Measurements from ENCODE around the gene FIBP. TPM values are rescaled to one million over a fixed set of nuclear protein-coding genes. Genes with fewer than 3 reads are reported as not detected.

FIBP gene
- total RNA-seq, 1 donor from 2014 or later, result 115 TPM

- TF ChIP-seq, protein P1, sequence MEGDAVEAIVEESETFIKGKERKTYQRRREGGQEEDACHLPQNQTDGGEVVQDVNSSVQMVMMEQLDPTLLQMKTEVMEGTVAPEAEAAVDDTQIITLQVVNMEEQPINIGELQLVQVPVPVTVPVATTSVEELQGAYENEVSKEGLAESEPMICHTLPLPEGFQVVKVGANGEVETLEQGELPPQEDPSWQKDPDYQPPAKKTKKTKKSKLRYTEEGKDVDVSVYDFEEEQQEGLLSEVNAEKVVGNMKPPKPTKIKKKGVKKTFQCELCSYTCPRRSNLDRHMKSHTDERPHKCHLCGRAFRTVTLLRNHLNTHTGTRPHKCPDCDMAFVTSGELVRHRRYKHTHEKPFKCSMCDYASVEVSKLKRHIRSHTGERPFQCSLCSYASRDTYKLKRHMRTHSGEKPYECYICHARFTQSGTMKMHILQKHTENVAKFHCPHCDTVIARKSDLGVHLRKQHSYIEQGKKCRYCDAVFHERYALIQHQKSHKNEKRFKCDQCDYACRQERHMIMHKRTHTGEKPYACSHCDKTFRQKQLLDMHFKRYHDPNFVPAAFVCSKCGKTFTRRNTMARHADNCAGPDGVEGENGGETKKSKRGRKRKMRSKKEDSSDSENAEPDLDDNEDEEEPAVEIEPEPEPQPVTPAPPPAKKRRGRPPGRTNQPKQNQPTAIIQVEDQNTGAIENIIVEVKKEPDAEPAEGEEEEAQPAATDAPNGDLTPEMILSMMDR (IDR thresholded peaks at IDR 0.05; ENCODE audit: partially characterized antibody, unreplicated experiment), result no peak
- peaks cover 17% of the 10 kb centered on the region for H3K27me3 Mint-ChIP-seq (ENCODE audit: unreplicated experiment)
- H3K36me3 Mint-ChIP-seq (ENCODE audit: unreplicated experiment), result no peaks in the 10 kb centered on the region
- H3K4me1 Mint-ChIP-seq (ENCODE audit: low read depth, unreplicated experiment), result peaks cover 25% of the 10 kb centered on the region
- H3K9me3 Mint-ChIP-seq (ENCODE audit: unreplicated experiment), result peaks cover 26% of the 10 kb centered on the region
- no peak for DNase-seq
- peak overlapping the region; percentile 25 for H3K4me3 Mint-ChIP-seq (ENCODE audit: unreplicated experiment)
- H3K27ac Mint-ChIP-seq (ENCODE audit: unreplicated experiment), result peak overlapping the region; percentile 55
These were observed 3.0 kb downstream of the FIBP start for GRCh38 chr11:65885231-65885630.

DNA sequence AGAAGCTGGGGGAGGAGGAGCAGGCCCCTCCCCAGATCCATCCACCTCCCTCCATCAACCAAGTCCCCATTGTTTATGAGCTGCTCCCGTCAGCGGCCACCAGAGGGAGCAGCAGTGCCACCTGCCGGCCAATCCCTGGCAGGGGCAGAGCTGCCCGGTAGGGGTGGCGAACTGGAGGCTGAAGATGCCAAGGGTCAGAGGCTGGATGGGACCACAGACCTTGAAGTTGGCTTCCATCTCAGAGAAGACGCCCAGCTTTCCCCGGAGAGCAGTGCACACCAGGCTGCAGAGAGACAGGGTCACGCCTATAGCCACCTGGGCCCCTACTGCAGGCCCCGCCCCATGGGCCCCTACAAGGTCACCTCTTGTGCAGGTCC is 3.6 kb downstream of the FIBP start:
- TF ChIP-seq, protein P1 (IDR thresholded peaks at IDR 0.05; ENCODE audit: partially characterized antibody, unreplicated experiment), result peak; percentile 97
- H3K27me3 Mint-ChIP-seq (ENCODE audit: unreplicated experiment), result peaks cover 12% of the 10 kb centered on the region

GRCh38 chr11:65883786-65884715 is 4.2 kb downstream of the FIBP start:
- peaks cover 15% of the 10 kb centered on the region for H3K4me1 Mint-ChIP-seq (ENCODE audit: low read depth, unreplicated experiment)
- H3K36me3 Mint-ChIP-seq (ENCODE audit: unreplicated experiment), result no peaks in the 10 kb centered on the region
- H3K27ac Mint-ChIP-seq (ENCODE audit: unreplicated experiment), result peak overlapping the region; percentile 95
- H3K4me3 Mint-ChIP-seq (ENCODE audit: unreplicated experiment), result peak overlapping the region; percentile 76
- DNase-seq, result no peak
- H3K27me3 Mint-ChIP-seq (ENCODE audit: unreplicated experiment), result peaks cover 11% of the 10 kb centered on the region
- H3K9me3 Mint-ChIP-seq (ENCODE audit: unreplicated experiment), result peaks cover 17% of the 10 kb centered on the region
- TF ChIP-seq, protein P1 (IDR thresholded peaks at IDR 0.05; ENCODE audit: partially characterized antibody, unreplicated experiment), result no peak

More for the DNA sequence above, 3.6 kb downstream of the FIBP start:
- peak overlapping the region; percentile 76 for H3K4me3 Mint-ChIP-seq (ENCODE audit: unreplicated experiment)
- H3K9me3 Mint-ChIP-seq (ENCODE audit: unreplicated experiment), result peaks cover 22% of the 10 kb centered on the region
- peaks cover 20% of the 10 kb centered on the region for H3K4me1 Mint-ChIP-seq (ENCODE audit: low read depth, unreplicated experiment)
- DNase-seq, result peak; percentile 88
- no peaks in the 10 kb centered on the region for H3K36me3 Mint-ChIP-seq (ENCODE audit: unreplicated experiment)
- H3K27ac Mint-ChIP-seq (ENCODE audit: unreplicated experiment), result peak overlapping the region; percentile 95

GRCh38 chr11:65883058-65883761 is 5.1 kb downstream of the FIBP start:
- Mint-ChIP-seq H3K36me3 (ENCODE audit: unreplicated experiment) (no peaks in the 10 kb centered on the region), H3K4me1 (ENCODE audit: low read depth, unreplicated experiment) (peaks cover 11% of the 10 kb centered on the region), H3K27me3 (ENCODE audit: unreplicated experiment) (peaks cover 7% of the 10 kb centered on the region), H3K9me3 (ENCODE audit: unreplicated experiment) (peaks cover 13% of the 10 kb centered on the region), H3K27ac (ENCODE audit: unreplicated experiment) (no peak overlapping the region), H3K4me3 (ENCODE audit: unreplicated experiment) (no peak overlapping the region)
- TF ChIP-seq, protein P1 (IDR thresholded peaks at IDR 0.05; ENCODE audit: partially characterized antibody, unreplicated experiment), result no peak
- DNase-seq, result no peak

Measured in glutamatergic neuron (in vitro differentiated cells).